Esophagus mucosa (tissue), 1 donor: ENCODE results near the gene OST4. TPM values are rescaled to one million over a fixed set of nuclear protein-coding genes. Genes with fewer than 3 reads are reported as not detected.
"Not testable (repeated sequence)": the region's sequence is repeated elsewhere in the genome, so short reads cannot be mapped to it uniquely, and the experiment has no call there.

Experiments used
- ATAC-seq: fragments of 200-7000 bp; cut with Tn5 transposase; one replicate; pipeline ENCODE4 v1.9.1; 2020
- total RNA-seq: library from RNA; stranded (reverse); gene quantifications from one replicate; pipeline ENCODE4 v1.2.4, GENCODE V29; 2023
- donor health status: DM: yes; HTN: yes; CAD: no.

The OST4 gene
- total RNA-seq, 1 donor from 2014 or later, result 258 TPM

- no peak for ATAC-seq
These were observed 7.1 kb upstream of the OST4 start, which contains the start of gene EMILIN1 for GRCh38 chr2:27078267-27079194. Gene EMILIN1, plus strand, starts transcription at chr2:27078615. Its CDS starts 451 bp downstream, at chr2:27079066.

GRCh38 chr2:27077231-27077630 lies 5.8 kb upstream of the OST4 start:
- no peak for ATAC-seq

GRCh38 chr2:27076323-27076722 lies 4.9 kb upstream of the OST4 start:
- ATAC-seq, result no peak

GRCh38 chr2:27075566-27075871 lies 4.1 kb upstream of the OST4 start:
- ATAC-seq, result not testable (repeated sequence)

GRCh38 chr2:27074738-27075565 lies 3.5 kb upstream of the OST4 start:
- ATAC-seq, result no peak

GRCh38 chr2:27073782-27074181 lies 2.3 kb upstream of the OST4 start:
- ATAC-seq, result no peak

GRCh38 chr2:27072920-27073319 lies 1.5 kb upstream of the OST4 start:
- no peak for ATAC-seq

- ATAC-seq, result no peak
These were observed 756 bp upstream of the OST4 start for GRCh38 chr2:27071990-27072830.

GRCh38 chr2:27070653-27071276 lies 689 bp downstream of the OST4 start:
- peak; percentile 12 for ATAC-seq

- no peak for ATAC-seq
These were observed 1.4 kb downstream of the OST4 start for GRCh38 chr2:27069961-27070618.

- no peak for ATAC-seq
These were observed 2.0 kb downstream of the OST4 start for GRCh38 chr2:27069436-27069835.

GRCh38 chr2:27067385-27067784 lies 4.1 kb downstream of the OST4 start:
- no peak for ATAC-seq

GRCh38 chr2:27065128-27065527 lies 6.3 kb downstream of the OST4 start:
- no peak for ATAC-seq

- peak; percentile 16 for ATAC-seq
These were observed 11.1 kb downstream of the OST4 start for GRCh38 chr2:27060323-27060722.

- ATAC-seq, result no peak
These were observed 12.2 kb downstream of the OST4 start for GRCh38 chr2:27059141-27059820.

- ATAC-seq, result no peak
These were observed 13.2 kb downstream of the OST4 start for GRCh38 chr2:27058210-27058609.

- ATAC-seq, result no peak
These were observed 14.3 kb downstream of the OST4 start for GRCh38 chr2:27057184-27057583.

- ATAC-seq, result no peak
These were observed 16.7 kb downstream of the OST4 start for GRCh38 chr2:27054721-27055120.

- no peak for ATAC-seq
These were observed 17.7 kb downstream of the OST4 start for GRCh38 chr2:27053776-27054175.

- no peak for ATAC-seq
These were observed 18.1 kb downstream of the OST4 start for GRCh38 chr2:27053321-27053720.
